Activated CD4-positive, alpha-beta T cell treated with anti-CD3 and anti-CD28 coated beads, Interleukin-2, amount 50 U/mL, for 48 hours (primary cell): ENCODE data around the gene HCFC1R1.

ENCODE experiments used
- DNase-seq, 2 experiments: peaks; one replicate each; pipeline ENCODE4 v3.0.0-alpha.2; 2020

HCFC1R1 gene

GRCh38 chr16:2973605-2974318 is 50.0 kb downstream of the HCFC1R1 start:
- DNase-seq: no peak

- DNase-seq: no peak
These were observed 50.6 kb downstream of the HCFC1R1 start for GRCh38 chr16:2973093-2973492.
